HG02623 (cell line): ENCODE data around the gene GALNT18.

Source experiments
- ATAC-seq: cut with Tn5 transposase; IDR thresholded peaks from one replicate; pipeline ENCODE4 v1.9.1; 2021; ENCODE audit warnings: moderate library complexity; ENCODE audit not compliant: unreplicated experiment

The GALNT18 gene

DNA sequence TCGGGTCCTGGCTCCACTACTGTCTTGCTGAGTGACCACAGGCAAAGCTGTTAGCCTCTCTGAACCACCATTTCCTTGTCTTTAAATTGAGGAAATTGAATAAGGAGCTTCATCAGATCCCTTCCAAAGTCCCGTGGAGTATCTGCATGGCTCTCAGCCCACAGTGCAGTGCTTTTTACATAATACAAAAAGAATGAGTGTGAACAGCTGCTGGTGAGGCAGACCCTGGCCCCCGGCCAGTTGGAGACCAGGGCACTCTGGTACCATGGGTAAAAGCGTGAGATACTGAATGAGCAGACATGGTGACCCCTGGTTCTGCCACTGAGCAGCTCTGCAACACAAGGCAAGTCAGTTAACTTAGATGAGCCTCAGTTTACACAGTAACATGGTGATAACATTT is 86.8 kb downstream of the GALNT18 start:
- ATAC-seq: no peak

DNA sequence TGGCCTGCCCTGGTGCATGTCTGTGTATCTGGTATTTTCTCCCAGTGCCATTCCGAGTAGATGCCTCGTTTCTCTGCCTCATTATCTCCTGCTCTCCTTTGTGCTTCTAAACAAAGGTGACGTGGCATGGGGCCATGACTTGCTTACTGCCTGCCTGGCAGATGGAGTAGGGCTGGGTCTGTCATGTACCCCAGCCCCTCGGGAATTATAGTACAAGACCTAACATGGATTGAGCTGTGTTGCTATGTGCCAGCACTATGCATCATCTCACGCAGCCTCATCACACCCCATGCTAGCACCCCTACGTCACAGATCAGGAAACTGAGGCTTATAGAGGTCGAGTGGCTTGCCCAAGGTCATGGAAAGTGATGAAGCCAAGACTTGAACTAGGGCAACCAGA is 88.1 kb downstream of the GALNT18 start:
- no peak for ATAC-seq

DNA sequence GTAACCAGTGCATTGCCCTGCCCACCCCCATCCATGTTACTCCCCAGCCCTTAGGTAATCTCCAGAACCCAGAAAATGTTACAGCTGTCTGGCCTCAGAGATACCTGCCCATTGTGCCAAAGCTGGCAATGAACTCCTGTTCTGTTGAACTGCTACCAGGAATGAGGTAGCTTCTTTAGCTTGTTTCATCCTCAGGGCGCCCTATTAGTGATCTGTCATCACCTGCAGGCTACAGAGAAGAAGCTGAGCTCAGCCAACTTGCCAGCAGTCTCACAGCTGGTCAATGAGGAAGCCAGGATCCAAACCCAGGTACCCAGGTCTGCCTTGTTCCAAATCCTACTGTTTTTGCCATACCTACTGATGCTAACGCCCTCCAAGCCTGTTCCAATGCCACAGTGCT is 88.7 kb downstream of the GALNT18 start:
- ATAC-seq: no peak

DNA sequence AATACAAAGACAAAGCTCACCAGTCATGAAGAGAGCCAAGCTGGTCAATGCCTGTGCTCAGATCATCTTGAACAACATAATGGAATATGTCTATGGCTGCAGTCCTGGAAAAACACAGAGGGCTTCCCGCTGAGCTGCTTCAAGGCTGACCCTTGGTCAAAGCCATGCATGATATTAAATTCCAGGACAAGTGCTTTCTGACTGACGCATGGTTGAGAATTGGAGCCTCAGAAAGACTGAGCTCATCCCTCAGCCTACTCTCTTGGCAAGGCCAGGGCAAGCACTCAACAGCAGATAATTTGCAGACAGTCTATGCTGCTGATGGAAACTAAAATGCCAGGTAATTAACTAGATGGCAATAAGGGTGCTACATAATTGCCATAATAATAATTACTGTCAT is 89.2 kb downstream of the GALNT18 start:
- ATAC-seq: no peak

DNA sequence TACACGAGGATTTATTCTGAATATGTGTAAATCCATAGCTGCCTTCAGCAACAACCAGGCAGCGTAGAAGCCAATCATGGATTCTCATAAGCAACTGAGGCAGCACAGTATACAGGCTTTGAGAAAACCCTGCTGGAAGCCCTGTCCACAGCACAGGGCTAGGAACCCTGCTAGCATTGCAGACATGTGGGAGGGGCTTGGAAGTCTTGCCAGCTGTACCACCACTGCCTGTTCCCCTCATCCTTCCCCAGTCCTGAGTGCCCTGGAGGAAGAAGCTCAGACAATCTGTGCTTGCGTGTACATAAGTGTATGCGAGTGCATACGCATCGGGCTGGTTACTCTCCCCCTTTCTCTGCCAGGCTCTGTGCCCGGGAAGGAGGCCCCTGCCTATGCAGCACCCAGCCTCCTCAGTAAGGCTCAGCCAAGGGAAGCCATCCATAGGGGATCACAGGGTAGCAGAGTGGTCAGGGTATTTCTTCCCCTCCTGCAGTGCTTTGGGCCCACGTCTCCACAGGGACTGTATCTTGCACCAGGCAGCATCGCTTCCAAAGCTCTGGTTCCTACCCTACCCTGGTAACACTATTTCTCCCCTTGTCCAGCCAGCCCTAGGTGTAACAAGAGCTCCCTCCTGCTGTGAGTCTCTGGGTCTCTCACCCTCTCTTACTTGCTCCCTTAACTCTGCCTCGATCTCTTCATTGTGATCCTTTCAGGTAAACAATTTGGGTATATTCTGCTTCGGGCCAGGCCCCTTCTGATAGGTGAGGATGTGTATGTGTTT is 90.5 kb downstream of the GALNT18 start:
- no peak for ATAC-seq

DNA sequence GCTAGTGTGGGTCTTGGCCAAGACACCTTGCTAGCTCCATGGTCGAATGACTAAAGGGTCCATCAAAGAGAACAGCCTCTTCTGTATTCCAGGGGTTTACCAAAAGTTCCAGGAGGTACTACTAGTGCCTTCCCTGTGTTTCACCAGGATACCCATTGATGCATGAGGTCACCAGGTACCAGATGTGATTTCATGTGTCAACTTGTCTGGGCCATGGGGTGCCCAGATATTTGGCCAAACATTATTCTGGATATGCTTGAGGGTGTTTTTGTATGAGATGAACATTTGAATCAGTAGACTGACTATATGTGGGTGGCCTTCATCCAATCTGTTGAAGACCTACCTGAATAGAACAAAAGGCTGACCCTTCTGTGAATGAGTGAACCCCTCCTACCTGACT is 92.8 kb downstream of the GALNT18 start:
- ATAC-seq: no peak

DNA sequence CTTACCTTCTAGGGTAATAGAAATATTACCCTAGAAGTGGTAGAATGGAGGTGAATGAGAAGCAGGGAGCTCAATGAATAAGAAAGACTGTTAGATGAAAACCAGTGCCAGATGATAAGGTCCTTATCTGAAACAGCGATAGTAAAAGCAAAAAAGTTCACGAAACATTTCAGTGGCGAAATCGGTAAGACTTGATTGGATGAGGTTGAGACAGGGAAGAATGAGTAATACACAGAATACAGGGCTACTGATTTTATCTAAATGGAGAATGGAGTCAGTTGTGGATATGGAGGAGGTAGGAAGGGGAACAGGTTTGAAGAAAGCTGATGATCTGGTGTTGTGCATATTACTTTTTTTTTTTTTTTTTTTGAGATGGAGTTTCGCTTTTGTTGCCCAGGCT is 96.5 kb downstream of the GALNT18 start:
- no peak for ATAC-seq

DNA sequence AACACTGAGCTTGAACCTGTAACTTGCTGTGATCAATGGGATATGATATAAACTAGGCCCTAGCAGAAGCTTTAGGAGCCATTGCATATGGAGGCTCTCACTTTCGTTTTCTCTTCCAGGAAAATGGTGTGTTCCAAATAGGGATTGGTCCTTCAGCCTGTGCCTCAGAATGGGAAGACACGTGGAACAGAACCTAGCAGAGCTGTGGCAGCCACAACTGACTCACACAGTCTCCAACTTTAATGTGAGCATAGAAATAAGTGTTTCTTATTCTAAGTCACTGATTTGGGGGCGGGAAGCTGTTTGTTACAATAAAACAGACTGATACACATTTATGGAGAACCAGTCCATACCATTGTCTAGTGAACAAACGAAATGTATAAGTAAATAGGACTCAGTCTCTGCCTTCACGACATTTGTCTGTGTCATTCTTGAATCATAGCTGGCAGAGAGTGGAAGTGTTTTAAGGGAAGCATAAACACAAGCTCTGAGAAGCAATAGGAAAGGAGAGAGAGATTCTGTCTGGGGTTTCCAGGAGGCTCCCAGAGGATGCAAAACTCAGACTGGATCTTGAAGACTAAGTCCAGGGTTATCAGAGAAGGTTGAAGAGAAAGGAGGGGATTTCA is 97.3 kb downstream of the GALNT18 start:
- ATAC-seq: no peak

DNA sequence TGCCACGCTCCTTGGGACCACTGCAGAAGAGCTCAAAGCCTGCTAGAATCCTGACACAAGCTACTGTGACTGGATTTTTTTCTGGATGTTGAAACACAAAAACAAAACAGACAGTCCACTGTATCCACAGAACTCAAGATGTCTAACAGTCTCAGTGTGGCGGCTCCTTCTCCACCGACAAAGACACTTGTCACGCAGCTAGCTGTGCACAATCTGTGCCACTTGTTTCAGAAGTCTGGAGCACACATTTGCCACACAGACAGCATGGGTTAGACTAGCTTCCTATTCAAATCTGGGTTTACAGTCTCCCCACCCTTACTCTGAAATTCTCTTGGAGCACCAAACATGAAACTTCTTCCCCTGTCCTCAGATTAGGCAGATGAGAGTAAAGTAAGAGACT is 99.2 kb downstream of the GALNT18 start:
- ATAC-seq: no peak

DNA sequence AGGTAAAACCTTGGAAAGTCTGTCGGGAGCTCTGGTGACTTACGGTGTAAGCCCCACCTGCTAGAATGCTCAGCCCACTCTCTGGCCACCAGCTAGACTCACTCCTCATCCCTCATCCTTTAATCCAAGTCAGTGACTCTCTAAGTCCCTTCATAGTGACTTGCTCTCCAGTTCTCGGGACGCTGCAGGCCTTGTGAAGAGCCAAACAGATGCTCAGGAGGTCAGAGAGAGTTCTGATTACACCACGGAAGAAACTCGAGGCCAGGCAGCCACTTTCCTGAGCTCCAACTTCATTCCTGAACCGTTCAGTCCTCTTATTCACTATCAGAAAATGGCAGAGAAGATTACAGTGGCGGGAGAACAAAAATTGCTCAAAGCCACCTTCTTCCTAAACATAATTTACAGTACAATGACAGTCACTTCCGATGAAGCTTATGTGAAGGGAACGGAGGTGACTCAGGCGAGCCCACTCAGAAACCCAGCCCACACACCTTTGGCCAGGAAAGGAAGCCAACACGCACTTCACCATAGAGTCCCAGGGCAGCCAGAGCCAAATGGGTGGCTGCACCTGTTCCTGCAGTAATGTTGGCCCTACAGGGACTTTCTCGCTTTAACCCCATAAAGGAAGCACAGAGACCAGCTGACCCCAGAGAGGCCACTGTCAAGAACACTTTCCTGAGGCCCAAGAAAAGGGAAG is 100.4 kb downstream of the GALNT18 start:
- no peak for ATAC-seq

DNA sequence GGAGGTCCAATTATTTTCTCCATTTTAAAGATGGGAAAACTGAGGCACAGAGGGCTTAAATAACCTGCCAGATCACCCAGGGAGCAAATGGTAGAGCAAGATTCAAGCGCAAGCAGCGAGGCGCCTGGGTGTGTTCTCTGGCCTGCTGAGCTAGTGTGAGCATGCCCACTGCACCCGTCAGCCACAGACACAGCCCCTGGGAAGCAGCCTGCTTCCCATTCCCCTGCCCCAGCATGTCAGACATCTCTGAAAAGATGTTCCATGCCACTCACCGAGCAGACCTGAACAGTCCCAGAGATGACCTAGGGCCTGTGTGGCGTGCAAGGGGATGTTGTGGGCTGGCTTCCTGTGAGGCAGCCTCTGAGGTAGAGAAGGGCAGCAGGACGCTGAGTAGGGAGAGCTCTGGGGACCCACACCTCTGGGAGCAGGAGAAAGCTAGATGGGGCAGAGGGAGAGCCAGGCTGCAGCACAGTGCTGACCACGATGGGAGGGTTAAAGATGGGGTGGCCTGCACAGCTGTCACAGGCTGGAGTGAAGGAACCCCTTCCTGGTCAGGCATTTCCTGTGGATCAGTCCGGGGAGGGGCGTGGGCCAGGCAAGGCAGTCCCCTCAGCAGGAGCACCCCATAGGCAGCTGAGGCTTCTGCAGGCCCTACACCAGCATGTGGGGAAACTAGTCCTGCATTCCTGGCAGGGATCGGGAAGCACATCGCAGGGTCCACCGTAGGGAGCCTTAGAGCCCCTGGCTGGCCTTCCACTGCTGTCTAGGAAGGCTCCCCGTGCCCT is 101.4 kb downstream of the GALNT18 start:
- no peak for ATAC-seq

DNA sequence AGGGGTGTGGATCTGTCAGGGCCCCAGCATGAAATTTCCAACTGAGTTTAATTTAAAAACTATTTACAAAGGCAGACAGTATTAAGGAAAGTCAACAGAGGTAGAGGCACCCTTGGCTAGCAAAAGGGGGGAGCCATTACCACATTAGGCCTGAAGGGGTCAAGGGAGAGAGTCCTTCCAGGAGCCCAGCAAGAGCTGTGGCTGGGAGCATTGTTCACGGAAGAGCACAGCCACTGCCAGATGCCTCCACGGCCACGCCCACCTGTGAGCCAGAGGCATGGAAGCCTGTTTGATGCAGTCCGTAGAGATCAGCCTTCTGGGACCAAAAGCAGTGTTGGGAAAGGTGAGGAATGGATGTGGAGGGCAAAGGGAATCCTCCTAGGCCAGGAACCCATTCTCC is 102.6 kb downstream of the GALNT18 start:
- ATAC-seq: no peak

DNA sequence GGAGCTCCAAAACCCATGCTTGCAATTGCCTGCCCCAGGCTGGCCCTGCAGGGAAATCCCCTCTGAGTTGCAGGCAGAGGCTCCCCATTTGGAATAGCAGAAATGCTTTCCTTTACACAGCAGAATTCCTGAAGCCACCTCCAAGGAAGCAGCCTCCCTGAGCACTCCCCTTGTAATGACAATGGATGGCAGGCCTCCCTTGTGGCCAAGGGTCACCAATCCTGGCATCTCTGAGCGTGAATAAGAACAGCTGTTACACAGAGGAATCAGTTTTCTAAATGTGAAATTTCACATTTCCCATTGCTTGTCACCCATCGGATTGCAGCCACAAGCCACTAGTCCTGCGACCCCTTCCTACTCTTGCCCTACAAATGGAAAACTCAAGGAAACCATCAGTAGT is 107.6 kb downstream of the GALNT18 start:
- no peak for ATAC-seq

DNA sequence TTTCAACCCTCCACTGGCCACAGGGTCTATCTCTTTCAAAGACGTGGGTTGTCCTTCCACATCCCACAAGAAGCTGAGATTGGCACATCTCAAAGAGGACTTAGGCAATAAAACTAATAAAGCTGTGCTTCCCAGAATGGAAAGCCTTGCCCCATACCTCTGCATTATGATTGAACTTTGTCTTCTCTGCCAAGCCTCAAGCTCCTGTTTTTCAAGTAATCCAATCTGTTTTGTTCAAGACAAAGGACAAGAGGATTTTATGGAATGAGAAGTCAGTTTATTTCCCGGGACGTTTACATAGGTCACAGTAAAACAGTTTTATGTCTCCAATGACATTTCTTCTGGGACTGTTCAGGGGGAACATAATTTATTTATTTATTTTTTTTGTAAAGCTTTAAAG is 108.4 kb downstream of the GALNT18 start:
- ATAC-seq: no peak

DNA sequence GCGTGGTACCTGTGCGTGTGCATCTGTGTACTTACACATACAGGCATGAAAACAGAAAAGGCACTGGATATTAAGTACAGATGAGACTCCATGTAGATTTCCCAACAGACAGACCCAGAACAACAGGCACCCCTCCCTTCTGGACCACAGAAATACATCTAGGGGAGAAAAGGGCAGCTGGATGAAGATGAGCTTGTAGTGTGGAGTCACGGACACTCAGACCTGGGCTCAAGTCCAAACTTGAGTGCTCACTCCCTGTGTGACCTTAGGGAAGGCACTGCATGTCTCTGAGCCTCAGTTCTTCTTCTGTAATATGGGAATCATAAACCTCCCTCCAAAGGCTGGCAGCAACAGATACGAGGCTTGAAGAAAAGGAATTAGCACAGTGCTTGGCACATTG is 108.9 kb downstream of the GALNT18 start:
- no peak for ATAC-seq

DNA sequence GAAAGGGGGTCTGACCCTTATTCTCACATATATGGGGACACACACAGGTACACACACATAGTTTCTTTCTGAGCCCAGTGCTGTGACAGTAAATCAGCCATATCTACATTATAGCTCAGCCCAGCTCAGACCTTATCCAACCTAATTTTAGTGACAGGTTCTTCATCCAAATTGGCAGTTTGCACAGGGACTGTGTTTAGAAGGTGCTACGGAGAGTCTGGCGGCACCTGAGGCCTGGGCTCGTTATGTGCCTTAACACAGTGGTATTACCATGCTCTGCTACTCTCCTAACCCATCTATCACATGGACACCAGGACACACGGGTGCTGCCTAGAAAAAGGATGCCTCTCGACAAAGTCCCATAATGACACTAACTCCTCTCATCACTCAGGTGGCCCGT is 109.3 kb downstream of the GALNT18 start:
- ATAC-seq: no peak

DNA sequence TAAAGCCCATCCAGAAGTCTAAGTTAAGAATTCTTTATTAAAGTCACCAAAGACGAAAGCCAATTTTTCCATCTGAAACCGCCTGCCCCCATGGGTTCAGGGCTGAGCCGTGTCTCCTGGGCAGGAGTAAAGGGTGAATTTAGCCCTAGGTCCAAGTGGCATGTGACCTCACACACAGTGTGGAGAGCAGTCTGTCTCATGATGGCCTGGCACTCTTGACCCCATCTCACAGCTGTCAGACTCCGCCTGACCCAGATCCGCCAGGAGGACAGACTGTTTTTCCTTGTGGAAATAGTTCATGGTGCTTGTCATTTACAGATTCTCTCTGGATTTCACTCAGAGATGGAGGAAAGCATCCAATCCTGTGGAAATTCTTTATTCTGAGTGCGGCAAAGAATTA is 109.7 kb downstream of the GALNT18 start:
- ATAC-seq: no peak

DNA sequence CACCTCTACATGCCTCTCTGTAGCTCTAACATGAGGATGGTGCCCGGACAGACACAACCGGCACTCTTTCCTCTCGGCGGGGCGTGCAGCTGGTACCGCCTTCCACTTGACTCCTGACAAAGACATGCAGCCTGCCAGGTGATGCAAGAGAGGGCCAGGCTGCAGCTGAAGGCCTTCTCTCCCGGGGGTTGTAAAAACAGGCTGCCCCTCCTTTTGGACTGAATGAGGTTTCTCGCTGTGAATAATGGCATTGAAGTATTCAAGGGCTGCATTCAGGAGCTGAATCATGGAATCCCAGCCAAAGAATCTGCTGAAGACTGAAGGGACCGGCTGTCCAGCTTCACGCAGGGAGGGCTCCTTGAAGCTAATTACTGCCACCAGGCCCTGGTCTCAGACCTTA is 110.9 kb downstream of the GALNT18 start:
- ATAC-seq: no peak

DNA sequence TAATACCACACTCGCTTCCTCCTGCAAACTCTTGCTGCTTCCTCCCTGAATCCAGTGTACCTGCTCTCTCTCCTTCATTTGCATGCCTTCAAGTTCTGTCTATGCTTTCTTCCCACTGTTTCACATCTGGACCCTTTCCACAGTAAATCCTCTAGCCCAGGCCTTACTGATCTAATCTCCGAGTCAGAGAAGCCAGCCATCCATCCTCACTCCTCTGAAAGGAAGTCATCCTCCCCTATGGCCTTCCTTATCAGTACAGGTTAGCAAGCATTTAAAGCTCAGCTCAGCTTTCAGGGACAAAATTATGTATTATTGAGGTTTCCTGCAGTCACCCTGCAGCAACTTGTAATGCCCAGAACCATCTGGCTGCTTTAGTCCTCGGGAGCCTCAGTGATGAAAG is 116.1 kb downstream of the GALNT18 start:
- ATAC-seq: no peak

DNA sequence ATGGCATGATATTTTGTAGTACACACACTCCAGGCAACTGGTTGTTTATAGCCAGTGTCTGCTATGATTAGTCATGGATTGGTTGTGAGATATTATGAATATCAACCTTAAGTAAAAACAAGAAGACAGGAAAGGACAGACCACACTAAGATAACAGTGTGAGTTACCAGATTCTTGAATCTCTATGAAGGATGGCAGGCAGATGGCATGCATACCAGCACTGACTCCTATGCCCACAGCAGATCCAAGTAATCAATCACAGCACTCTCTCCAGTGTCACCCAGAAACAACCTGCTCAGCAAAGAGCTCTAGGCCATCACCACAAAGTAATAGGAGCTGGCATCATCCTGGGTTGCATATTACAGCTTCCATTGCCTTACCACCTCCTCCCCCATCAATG is 116.6 kb downstream of the GALNT18 start:
- no peak for ATAC-seq

DNA sequence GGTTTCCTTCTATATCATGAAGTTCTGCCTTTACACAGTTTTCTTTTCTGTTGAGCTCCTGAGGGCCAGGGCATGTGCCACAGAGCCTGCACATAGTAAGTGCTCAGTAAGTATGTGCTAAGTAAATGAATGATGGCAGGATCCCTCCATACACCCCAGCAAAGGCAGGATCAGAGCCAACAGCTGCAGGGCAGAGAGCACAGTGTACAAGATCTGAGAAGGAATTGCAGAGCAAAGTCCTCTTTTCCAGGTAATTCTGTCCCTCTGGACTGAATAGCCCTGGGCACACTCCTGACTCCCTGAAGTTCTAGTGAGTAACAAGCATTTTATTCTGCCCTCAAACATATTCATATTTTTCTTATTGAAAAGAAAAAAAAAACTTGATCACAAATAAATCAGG is 117.7 kb downstream of the GALNT18 start:
- ATAC-seq: no peak
